Astrocyte of the hippocampus (primary cell): ENCODE measurements around the gene C4orf54.

ENCODE experiments used
- DNase-seq: peaks from one replicate; pipeline ENCODE4 v3.0.0; 2011; ENCODE audit warnings: low read depth, low spot score

The C4orf54 gene

DNA sequence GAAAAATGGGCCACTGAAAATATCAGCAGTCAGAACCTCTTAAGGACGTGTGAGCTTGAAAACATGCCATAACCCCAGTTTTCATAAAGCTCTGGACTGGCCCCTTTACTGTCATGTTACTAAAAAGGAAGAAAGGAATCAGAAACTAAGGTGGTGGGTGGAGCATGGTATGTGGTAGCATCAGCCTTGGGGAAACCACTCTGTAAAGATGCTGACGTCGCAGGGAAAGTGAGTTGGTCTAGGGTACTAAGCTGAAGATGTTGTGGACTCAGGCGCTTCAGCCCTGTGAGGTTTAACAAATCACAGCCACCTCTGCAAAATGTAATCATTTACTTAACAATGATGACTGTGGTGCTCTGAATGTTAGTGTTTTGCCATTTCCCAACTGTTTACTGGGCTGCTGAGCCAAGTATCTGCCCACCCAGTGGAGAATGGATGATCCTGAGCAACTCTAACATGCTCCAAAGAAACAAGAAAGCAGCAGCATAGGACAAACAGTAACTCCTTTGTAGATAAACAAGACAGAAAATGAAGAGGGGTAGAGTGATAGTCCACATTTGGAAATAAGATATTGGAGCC, 33.4 kb downstream of the C4orf54 start:
- DNase-seq, result no peak

DNA sequence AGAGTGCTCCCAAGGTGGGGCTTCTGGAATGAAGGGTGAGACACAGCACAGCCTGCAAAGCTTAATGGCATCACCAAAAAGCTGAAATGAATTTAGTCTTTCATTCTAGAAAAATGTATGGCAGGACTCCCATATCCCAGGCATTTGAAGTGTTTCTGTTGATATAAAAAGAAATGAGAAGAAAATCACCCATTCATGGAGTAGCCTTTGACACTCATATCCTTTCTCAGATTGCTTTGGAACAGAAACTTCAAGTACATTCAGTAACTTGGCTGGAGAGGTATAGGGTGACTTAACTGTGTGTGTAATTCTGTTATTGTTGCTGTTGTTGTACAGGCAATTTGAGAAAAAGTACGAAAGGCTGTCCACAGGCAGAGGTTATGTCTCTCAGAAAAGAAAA, 35.3 kb downstream of the C4orf54 start:
- no peak for DNase-seq

DNA sequence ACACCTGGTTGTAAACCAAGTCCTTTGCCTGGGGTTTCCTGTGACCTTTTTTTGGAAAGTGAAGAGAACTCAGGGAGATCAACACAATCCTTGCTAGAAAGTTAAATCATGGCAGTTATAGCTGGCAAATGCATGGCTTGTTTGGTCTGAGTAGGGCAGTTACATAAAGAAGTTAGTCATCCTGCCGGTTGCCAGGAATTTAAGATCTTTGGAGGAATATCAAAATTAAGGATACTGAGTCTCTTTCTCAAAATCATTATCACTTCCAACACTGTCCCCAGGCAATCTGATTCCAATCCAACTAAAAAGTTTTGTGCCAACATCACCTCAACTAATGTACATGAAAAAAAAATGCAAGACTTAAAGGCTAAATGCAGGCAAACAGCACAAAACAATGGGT, 40.3 kb downstream of the C4orf54 start:
- DNase-seq, result peak; percentile 42

DNA sequence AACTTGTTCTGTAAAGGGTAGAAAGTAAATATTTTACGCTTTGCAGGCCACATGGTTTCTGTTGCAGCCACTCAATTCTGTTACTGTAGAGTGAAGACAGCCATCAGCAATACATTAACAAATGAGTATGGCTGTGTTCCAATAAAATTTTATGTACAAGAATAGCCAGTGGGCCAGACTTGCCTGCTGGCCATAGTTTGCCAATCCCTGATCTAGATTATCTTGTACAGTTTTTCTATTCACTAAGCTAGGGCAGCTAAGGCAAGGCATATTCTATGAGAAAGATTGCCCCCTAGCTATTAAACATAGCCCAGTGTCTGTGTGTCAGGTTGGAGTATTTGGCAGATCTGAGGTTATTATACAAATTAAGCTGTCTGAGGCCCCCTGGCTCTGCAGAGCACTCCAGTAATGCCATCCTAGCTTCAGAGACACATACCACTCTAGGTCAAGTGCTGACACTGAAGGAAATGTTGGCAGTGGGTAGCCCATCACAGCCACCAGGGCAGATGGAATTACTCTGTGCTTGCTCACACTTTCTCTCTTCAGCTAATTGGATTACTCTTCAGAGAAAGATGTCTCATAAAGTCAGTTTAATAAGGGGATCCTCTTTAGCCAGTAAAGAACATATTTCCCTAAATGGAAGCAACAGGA, 42.3 kb downstream of the C4orf54 start:
- peak; percentile 8 for DNase-seq

DNA sequence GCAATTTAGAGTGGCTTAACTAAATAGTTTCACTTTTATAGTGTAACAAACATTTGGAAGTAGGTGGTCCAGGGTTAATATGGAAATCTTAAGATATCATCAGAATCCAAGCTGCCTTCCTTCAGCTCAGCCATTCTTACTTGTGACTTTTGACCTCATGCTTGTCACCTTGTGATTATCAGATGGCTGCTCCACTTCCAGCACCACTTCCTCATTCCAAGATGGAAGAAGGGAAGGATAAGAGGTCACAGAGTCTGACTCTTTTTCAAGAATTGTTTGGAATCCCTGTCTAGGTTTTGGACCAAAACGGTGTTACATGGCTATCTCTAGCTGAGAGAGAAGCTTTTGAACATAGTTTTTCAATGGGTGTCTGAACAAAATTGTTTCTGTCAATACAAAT, 43.1 kb downstream of the C4orf54 start:
- DNase-seq, result no peak

DNA sequence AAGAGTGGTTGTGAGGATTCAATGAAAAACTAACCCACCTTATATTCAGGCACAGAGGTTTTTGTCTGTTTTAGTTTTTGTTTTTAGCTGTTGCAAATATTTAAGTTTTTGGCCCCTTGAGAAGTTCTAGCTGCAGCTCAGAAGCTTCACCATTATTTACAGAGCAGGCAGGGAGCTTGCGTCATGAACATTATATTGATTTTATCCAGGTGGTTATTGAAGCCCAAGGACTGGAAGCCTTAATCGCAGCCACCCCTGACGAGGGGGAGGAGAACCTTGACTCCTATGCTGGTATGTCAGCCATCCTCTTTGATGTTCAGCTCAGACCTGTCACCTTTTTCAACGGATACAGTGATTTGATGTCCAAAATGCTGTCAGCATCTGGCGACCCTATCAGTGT, 44.9 kb downstream of the C4orf54 start:
- DNase-seq, result no peak

DNA sequence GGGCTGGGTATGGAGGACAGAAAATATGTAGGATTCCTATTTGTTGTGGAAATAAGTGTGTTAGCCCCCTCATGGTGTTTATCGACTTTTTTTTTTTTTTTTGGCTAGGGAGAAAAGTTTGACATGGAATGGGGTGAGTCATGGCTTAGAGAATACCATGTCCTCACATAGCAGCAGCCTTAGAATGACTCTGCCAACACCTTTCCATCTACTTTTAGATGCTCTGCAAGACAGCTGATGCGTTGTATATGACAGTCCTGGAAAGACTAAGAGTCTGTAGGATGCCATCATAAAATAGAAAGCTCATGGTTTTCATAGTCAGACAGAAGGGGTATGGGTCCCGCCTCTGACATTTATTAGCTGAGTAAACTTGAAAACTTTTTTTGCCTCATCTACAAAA, 45.3 kb downstream of the C4orf54 start:
- DNase-seq, result no peak

DNA sequence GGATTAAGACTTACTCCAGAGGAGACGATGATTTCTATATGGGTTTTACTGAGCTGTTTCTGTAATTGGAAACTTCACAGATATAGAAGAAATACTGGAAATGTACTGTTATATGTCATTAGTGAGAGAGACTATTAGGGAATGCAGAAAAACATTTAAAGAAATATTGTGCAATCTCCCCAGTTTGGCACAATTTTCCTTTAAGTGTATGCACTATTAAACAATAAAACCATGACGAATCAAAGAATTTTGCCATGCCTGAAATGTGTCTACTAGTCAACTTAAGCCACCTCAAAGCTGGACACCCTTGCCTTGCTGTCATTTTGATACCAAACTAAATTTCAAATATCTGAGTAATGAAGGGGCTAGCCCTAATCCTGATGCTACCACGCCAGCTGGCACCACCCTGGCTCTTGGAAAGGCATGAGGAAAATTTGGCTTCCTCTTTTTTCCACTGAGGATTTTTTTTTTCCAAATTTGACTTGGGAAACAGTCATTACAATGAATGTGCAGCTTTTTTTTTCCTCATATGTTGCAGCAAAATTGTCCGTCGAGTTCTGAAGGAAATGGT, 46.9 kb downstream of the C4orf54 start:
- DNase-seq, result no peak

DNA sequence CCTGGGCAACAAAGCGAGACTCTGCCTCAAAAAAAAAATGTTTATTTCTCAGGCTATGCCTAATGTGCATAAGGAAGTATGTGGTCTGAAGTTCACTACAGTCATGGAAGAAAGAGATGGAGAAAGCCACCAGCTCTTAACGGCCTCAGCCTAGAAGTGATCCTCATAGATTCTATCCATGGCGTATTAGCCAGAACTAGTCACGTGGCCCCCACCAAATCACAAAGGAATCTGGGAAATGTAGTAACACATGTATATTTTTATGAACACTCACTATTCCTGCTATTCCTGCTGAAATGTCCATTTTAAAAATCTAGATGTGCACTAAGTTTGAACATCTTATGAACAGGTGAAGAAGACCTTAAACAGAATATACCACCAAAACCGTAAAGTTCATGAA, 49.2 kb downstream of the C4orf54 start:
- no peak for DNase-seq
